HT1080 (cell line): ENCODE results near the gene KAT6B. TPM values are rescaled to one million over a fixed set of nuclear protein-coding genes. Genes with fewer than 3 reads are reported as not detected.
"Not testable (repeated sequence)": the region's sequence is repeated elsewhere in the genome, so short reads cannot be mapped to it uniquely, and the experiment has no call there.

Source experiments
- DNase-seq: peaks from one replicate; pipeline ENCODE4 v3.0.0-alpha.2; 2015; ENCODE audit warnings: low read depth
- total RNA-seq: library from RNA; depleted of rRNA; stranded (reverse); fragments of >200 nt; shearing (Covaris generic); gene quantifications from 2 replicates; pipeline ENCODE4 v1.2.3, GENCODE V29; 2014

KAT6B gene
- total RNA-seq, 1 experiment from 2014 or later: 12.9 TPM

DNA sequence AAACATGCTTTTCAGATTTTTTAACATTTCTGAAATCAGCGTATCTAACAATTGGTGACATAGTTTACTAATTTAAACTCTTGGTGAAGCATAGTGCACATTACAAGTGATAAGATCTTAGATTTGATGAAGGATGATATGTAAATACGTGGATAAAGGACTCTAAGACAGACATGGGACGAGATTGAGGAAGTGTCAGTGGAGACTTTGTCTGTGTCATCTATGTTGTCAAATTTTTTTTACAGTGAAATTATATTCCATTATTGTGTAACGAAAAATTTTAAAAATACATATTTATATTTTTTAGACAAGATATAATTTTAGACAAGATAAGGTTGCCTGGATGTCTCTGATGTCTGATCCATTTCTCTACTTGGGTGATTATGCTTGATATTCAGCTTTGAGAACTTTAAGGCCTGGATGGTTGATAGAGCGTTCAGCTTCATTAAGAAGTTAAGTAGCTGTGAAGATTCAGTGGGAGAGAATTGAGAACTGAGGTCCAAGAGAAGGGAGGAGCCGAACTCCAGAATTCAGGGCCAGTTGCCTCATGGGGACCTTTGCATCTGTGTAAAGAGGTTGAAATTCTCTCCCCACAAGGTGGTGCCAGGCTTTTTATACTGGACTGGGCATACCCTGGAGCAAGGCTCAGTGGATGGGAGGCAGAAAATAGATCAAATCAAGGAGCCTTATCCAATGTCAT, 62.7 kb downstream of the KAT6B start:
- DNase-seq: peak; percentile 9

- DNase-seq: peak; percentile 5
Observed at GRCh38 chr10:74889662-74889998, 63.2 kb downstream of the KAT6B start.

GRCh38 chr10:74890460-74890859, 64.1 kb downstream of the KAT6B start:
- no peak for DNase-seq

- DNase-seq: no peak
Observed at GRCh38 chr10:74891053-74891452, 64.7 kb downstream of the KAT6B start.

DNA sequence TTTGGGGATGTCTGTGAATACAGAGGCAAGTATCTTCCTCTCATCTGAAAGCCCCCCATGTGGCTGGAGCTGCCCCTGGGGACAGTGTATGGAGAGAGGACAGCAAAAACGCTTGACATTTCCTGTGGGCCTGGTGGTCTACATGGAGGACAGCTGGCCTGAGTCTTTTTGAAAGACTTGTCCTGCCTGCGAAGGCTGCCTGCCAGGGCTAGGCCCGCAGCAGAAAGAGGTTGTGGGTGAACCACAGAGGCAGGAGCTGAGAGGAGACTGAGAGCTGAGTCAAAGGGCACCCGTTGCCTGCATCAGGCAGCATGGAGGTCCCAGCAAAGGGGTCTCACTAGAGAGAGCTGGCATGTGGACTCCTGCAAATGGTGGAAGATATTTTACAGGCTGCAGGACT, 66.4 kb downstream of the KAT6B start:
- DNase-seq: no peak

GRCh38 chr10:74893329-74893728, 66.9 kb downstream of the KAT6B start:
- DNase-seq: not testable (repeated sequence)

GRCh38 chr10:74896788-74897527, 70.6 kb downstream of the KAT6B start:
- DNase-seq: no peak

DNA sequence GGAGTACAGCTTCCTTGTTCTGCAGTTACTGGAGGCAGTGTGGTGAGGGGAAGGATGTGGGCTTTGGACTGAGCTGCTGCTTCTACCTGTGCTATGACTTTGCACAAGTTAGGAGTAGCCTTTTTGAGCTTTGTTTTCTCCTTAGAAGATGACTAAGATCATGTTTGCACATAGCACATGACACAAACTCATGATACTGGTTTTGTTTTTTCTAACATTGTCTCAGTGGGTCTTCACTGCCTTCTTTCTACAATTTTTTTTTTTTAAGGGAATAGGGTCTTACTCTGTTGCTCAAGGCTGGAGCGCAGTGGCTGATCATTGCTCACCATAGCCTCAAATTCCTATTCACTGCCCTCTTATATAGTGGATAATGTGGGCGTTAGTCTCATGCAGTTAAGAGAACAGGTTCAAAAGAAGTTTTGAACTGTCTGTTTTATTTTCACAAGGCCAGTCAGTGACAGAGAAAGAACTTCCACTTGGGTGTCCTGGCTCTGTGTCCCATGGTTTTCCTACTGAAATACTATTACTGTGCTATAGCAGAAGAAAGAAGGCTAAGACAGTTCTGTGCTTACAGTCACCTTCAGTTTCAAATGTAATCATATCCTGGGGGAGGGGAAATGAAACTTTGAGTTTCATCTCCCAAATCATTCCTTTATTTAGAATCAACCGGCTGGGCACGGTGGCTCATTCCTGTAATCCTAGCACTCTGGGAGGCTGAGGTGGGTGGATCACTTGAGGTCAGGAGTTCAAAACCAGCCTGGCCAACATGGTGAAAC, 72.0 kb downstream of the KAT6B start:
- DNase-seq: peak; percentile 41

GRCh38 chr10:74900297-74900696, 73.9 kb downstream of the KAT6B start:
- DNase-seq: no peak

- no peak for DNase-seq
Observed at GRCh38 chr10:74901301-74901700, 74.9 kb downstream of the KAT6B start.

DNA sequence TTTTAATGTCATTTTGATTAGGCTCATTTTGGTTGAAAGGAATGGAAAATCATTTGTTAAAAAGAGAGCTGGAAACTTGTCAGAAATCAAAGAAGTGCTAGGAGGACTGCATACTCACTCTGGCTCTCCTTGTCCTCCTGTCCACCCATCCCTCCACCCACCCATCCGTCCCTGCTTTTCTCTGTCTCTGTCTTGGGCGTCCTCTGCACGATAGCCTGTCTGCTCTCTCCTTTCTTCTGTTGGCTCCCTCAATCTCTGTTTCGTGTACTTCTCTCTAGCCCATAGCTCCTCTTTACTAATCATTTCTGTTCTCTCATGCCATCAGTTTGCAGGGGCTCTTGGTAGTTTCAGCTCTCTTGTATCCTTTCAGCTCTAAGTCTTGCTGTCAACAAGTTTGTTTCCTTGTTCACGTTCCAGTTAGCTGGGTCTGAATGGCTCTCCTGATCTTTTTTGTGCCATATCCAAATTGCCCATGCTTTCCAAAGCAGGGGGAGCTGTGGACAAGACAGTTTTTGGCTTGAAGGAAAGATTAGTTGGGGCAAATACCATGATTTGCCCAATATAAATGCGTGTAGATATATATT, 75.6 kb downstream of the KAT6B start:
- no peak for DNase-seq

- no peak for DNase-seq
Observed at GRCh38 chr10:74903491-74903890, 77.1 kb downstream of the KAT6B start.

GRCh38 chr10:74906611-74907198, 80.3 kb downstream of the KAT6B start:
- no peak for DNase-seq

- DNase-seq: no peak
Observed at GRCh38 chr10:74909670-74910069, 83.3 kb downstream of the KAT6B start.

GRCh38 chr10:74910241-74910975, 84.0 kb downstream of the KAT6B start:
- no peak for DNase-seq

- no peak for DNase-seq
Observed at GRCh38 chr10:74910976-74911350, 84.6 kb downstream of the KAT6B start.

GRCh38 chr10:74912182-74912581, 85.8 kb downstream of the KAT6B start:
- DNase-seq: no peak

GRCh38 chr10:74912682-74913081, 86.3 kb downstream of the KAT6B start:
- no peak for DNase-seq

DNA sequence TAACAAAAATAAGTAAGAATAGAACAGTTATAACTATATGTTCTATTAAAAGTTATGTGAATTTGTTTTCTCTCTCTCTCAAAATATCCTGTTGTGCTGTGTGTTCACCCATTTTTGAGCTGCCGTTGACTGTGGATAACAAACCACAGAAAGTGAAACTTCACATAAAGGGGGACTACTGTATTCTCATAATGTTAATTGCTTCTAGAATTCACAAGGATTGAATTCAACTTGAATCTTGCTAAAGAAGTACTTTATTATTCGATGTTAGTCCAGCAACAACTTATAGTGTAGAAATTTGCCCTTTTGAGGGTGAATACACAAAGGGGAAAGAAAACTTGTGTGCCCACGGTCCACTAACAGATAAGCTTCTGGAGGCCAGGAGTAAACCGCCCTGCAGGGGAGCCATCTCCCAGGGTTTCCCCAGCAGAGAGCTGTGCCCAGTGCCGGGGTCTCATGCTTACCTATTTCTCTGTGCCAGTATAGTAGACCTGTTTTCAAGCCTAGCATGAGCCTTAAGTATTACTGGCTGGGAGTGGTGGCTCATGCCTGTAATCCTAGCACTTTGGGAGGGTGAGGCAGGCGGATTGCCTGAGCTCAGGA, 87.1 kb downstream of the KAT6B start:
- no peak for DNase-seq

GRCh38 chr10:74916283-74916682, 89.9 kb downstream of the KAT6B start:
- no peak for DNase-seq
